Cerebellar cortex (tissue), 1 donor: Measurements from ENCODE around the gene PTK6.
A peak's percentile ranks its signal among the peaks of the same experiment; 100 is the strongest.
"Not testable (repeated sequence)": the region's sequence is repeated elsewhere in the genome, so short reads cannot be mapped to it uniquely, and the experiment has no call there.

Experiments used
- DNase-seq: peaks from one replicate; pipeline ENCODE4 v3.0.0-alpha.2; 2015; ENCODE audit warnings: low spot score

The PTK6 gene

DNA sequence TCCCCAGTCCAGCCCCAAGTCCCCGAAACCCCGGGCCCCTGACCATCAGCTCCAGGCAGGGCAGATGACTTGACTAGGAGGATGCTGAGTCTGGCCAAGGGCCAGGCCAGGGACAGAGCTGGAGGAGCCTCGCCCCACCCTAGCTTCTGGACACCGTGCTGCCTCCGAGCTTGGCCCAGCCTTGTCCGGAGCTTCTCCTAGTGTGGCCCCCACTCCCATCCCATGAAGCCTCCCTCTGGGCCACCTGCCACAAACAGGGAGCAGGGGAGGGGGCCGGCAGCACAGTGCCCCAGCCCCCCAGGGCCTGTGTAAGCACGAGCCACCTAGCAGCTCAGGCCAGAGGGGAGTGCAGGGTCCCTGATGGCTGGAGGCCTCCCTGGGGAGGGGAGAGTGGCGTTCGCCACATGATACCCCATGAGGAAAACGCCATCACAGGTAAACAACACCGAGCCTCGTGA lies 43.6 kb downstream of the PTK6 start:
- DNase-seq, result no peak

DNA sequence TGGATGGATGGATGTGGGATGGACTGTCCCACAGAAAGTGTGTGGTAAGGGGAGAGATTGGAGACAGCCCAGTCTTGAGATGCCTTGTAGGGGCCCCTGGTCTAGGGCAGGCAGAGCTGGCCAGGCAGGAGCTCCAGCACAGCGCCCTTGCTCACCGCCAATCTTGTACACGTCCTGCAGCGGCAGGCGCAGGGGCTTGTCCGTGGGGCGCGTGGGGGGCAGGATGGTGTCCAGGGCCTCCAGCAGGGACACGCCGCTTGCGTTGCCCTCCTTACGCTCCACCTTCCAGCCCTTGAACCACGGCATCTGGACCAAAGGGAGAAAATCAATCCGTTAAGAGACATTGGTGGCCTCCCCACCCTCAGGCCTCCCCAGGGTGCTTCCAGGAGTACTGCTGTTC lies 44.2 kb downstream of the PTK6 start:
- no peak for DNase-seq

DNA sequence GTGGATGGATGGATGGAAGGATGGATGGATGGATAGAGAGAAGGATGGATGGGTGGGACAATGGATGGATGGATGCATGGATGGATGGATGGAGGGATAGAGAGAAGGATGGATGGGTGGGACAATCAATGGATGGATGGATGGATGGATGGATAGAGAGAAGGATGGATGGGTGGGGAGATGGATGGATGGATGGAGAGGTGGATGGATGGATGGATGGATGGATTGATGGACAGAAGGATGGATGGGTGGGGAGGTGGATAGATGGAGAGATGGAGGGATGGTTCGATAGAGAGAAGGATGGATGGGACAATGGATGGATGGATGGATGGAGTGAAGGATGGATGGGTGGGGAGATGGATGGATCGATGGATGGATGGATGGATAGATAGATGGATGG lies 44.7 kb downstream of the PTK6 start:
- DNase-seq, result no peak

GRCh38 chr20:63491635-63492230 lies 45.4 kb downstream of the PTK6 start:
- no peak for DNase-seq

GRCh38 chr20:63491078-63491477 lies 46.1 kb downstream of the PTK6 start:
- DNase-seq, result no peak

DNA sequence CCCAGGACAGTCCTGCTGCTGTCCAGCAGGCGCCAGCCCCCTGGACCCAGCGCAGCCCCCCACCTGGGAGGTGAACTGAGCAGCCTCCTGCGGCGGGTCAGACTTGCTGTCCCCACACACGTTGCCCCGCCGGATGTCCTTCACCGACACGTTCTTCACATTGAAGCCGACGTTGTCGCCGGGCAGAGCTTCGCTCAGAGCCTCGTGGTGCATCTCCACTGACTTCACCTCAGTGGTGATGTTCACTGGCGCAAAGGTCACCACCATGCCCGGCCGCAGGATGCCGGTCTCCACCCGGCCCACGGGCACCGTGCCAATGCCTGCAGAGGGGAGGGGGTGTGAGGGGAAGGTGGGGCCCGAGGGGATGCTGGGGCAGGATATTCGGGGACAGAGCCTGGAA lies 46.8 kb downstream of the PTK6 start:
- no peak for DNase-seq

DNA sequence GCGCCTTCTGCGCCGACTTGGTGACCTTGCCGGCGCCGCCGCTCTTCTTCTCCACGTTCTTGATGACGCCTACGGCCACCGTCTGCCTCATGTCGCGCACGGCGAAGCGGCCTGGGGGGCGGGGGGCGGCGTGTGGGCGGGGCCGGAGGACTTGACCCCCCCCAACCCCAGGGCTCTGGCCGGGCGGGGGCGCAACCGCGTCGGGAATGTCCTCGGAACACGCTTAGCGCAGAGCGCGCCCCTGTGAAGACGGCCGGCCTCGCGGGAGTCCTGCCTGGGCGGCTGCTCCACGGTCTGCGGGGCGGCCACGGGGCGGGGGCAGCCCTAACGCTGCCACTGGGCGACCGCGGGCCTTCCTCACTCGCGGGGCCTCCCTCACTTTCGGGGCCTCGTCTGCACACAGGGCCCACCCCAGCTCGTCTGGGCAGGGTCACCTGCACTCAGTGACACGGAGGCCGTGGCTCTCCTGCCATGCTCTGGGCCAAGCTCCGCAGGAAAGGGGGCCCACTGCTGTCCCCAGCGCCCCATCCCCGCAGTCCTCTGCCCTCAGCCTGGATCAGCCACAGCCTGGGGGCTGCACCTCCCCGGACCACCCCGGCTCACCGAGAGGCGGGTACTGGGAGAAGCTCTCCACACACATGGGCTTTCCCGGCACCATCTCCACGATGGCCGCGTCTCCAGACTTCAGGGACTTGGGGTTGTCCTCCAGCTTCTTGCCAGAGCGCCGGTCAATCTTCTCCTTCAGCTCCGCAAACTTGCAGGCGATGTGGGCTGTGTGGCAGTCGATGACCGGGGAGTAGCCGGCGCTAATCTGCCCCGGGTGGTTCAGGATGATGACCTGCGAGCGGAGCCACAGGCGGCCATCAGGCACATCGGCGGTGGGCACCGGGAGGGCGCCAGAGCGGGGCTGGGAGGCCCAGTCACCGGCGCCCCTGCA lies 48.6 kb downstream of the PTK6 start:
- no peak for DNase-seq

DNA sequence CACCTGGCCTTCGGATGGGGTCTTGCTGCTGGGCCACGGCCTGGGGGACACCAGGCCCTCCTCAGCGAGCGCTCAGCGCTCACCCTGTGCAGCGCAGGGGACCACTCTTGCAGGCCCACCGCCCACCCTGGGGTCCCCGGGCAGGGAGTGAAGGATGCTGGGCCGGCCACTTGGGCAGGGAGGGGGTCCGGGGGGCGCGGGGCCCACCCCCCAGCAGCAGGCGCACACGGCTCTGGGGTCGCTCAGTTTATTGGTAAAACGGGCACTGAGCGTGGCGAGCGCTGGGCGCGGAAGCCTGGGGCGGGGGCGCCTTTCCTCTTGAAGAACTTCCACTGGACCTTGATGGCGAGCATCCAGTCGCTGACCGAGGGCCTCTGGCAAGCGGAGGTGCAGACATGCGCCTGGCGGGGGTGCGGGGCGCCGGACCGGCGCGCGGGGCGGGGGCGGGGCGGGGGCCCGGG lies 49.4 kb downstream of the PTK6 start:
- DNase-seq, result no peak

GRCh38 chr20:63487116-63487764 lies 49.9 kb downstream of the PTK6 start:
- no peak for DNase-seq

GRCh38 chr20:63486300-63486855 lies 50.8 kb downstream of the PTK6 start:
- no peak for DNase-seq

- peak; percentile 27 for DNase-seq
These were observed 52.3 kb downstream of the PTK6 start for GRCh38 chr20:63484651-63485403.

GRCh38 chr20:63484236-63484635 lies 52.9 kb downstream of the PTK6 start:
- no peak for DNase-seq

- DNase-seq, result no peak
These were observed 53.3 kb downstream of the PTK6 start for GRCh38 chr20:63483834-63484233.

DNA sequence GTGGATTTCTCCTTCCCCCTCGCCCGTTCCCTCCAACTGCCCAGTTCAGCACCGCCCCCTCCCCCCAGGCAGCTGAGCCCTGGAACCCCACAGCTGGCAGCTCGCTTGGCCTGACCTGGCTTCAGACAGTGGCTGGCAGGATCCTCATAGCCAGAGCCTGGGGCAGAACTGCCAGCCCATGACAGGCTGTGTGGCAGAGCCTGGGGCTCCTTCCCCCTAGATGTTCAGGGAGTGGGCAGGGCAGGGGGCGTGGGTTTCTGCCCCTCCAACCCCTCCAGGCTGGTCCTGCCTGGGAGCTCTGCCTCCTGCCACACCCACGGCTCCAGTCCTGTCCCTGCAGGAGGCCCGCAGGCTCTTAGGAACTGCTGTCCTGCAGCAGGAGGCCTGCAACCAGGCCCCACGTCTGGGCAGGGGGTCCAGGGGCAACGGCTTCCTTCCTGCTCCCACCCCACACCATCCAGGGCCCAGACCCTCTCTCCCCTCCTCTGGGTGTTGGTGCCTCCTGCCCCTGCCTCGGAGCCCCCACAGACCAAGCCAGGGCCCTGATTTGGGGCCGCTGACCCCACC lies 55.1 kb downstream of the PTK6 start:
- no peak for DNase-seq

- DNase-seq, result no peak
These were observed 55.7 kb downstream of the PTK6 start for GRCh38 chr20:63481503-63481902.

- DNase-seq, result not testable (repeated sequence)
These were observed 57.3 kb downstream of the PTK6 start for GRCh38 chr20:63479695-63480419.

GRCh38 chr20:63478346-63479302 lies 58.6 kb downstream of the PTK6 start:
- DNase-seq, result no peak
